GM23248 (cell line): Measurements from ENCODE around the gene EIF2B4. TPM values are rescaled to one million over a fixed set of nuclear protein-coding genes. Genes with fewer than 3 reads are reported as not detected.
"Not testable (repeated sequence)": the region's sequence is repeated elsewhere in the genome, so short reads cannot be mapped to it uniquely, and the experiment has no call there.

Experiments used
- DNase-seq: peaks from one replicate; pipeline ENCODE4 v3.0.0-alpha.2; 2015
- H2AFZ ChIP-seq: fragments of 200-600 bp; sonication (generic); 2 replicates; pipeline ENCODE4 v1.6.1; 2016; ENCODE audit warnings: antibody characterized with exemption
- H3F3A ChIP-seq: fragments of 200-600 bp; sonication (generic); 2 replicates; pipeline ENCODE4 v1.6.1; 2016; ENCODE audit warnings: mild to moderate bottlenecking, antibody characterized with exemption, mixed run types; ENCODE audit not compliant: insufficient read depth
- H3K27ac ChIP-seq: fragments of 200-600 bp; sonication (generic); 2 replicates; pipeline ENCODE4 v1.5.1; 2016; ENCODE audit warnings: mild to moderate bottlenecking
- H3K27me3 ChIP-seq: fragments of 200-600 bp; sonication (generic); replicated peaks from 2 replicates; pipeline ENCODE4 v1.6.1; 2016; ENCODE audit warnings: mild to moderate bottlenecking; ENCODE audit not compliant: insufficient read depth
- H3K36me3 ChIP-seq: fragments of 200-600 bp; sonication (generic); 2 replicates; pipeline ENCODE4 v1.6.1; 2016; ENCODE audit warnings: low read depth, mild to moderate bottlenecking
- H3K4me1 ChIP-seq: fragments of 200-600 bp; sonication (generic); 2 replicates; pipeline ENCODE4 v1.6.1; 2016; ENCODE audit warnings: mild to moderate bottlenecking; ENCODE audit not compliant: insufficient read depth
- H3K4me2 ChIP-seq: fragments of 200-600 bp; sonication (generic); one replicate; pipeline ENCODE4 v1.6.1; 2016; ENCODE audit warnings: mild to moderate bottlenecking; ENCODE audit not compliant: unreplicated experiment
- H3K4me3 ChIP-seq: fragments of 200-600 bp; sonication (generic); 2 replicates; pipeline ENCODE4 v1.5.1; 2016; ENCODE audit warnings: mild to moderate bottlenecking
- H3K79me2 ChIP-seq: fragments of 200-600 bp; sonication (generic); 2 replicates; pipeline ENCODE4 v1.6.1; 2016; ENCODE audit warnings: mild to moderate bottlenecking; ENCODE audit not compliant: insufficient read depth
- H3K9ac ChIP-seq: fragments of 200-600 bp; sonication (generic); 2 replicates; pipeline ENCODE4 v1.6.1; 2016; ENCODE audit warnings: mild to moderate bottlenecking
- H3K9me2 ChIP-seq: fragments of 200-600 bp; sonication (generic); 2 replicates; pipeline ENCODE4 v1.6.1; 2016; ENCODE audit warnings: mixed run types, mild to moderate bottlenecking, moderate library complexity; ENCODE audit not compliant: insufficient read depth
- H3K9me3 ChIP-seq: fragments of 200-600 bp; sonication (generic); one replicate; pipeline ENCODE4 v1.6.1; 2017; ENCODE audit warnings: low read depth
- H4K20me1 ChIP-seq: fragments of 200-600 bp; sonication (generic); 2 replicates; pipeline ENCODE4 v1.6.0; 2016; ENCODE audit not compliant: insufficient read depth
- EZH2 ChIP-seq: fragments of 200-600 bp; sonication (generic); IDR thresholded peaks from 2 replicates; pipeline ENCODE4 v1.6.1; 2018; ENCODE audit warnings: antibody characterized with exemption, mild to moderate bottlenecking; ENCODE audit not compliant: insufficient read depth, poor library complexity, severe bottlenecking
- EZH2phosphoT487 ChIP-seq: fragments of 200-600 bp; sonication (generic); IDR thresholded peaks from 2 replicates; pipeline ENCODE4 v1.6.1; 2018; ENCODE audit warnings: antibody characterized with exemption, moderate library complexity, mild to moderate bottlenecking, low read depth; ENCODE audit not compliant: insufficient read depth
- WGBS, 2 experiments: methylation state at CpG; one replicate each; pipeline ENCODE4 v1.1.6; 2015 to 2017; ENCODE audit warnings: low lambda C conversion rate in 2 of 2, low coverage in 1 of 2; ENCODE audit errors: missing lambda C conversion rate in 2 of 2; 5-methylcytosine and 5-hydroxymethylcytosine counted together
- in situ Hi-C: fragments of 300-500 bp; cut with MboI; formaldehyde crosslinking; loops from 2 replicates; pipeline ENCODE4 v1.15.0; 2020
- polyA plus RNA-seq: library from polyadenylated mRNA; unstranded; fragments of >200 nt; fragmentation: Nextera tagmentation; extraction: Ambion mirVana; gene quantifications from 2 replicates; pipeline ENCODE4 v1.2.1, GENCODE V29; 2016
- total RNA-seq: library from RNA; depleted of rRNA; stranded (reverse); fragments of >200 nt; shearing (Covaris generic); gene quantifications from 2 replicates; pipeline ENCODE4 v1.2.3, GENCODE V29; 2014

EIF2B4 gene
- total and polyA plus RNA-seq, 2 experiments from 2014 or later = 26.6 to 50.1 TPM

DNA sequence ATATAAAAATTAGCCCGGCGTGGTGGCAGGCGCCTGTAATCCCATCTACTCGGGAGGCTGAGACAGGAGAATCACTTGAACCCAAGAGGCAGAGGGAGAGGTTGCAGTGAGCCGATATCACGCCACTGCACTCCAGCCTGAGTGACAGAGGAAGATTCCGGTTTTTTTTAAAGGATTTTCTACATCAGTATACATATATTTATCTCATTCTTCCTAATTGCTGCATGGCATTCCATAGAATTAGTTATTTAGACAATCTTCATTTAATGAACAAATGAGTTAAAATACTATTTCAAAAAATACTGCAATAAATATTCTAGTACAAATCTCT lies 15.6 kb downstream of the EIF2B4 start:
- Histone ChIP-seq H3K9me3 (no peaks in the 10 kb centered on the region), H3K4me2 (no peak overlapping the region), H3K9me2 (no peaks in the 10 kb centered on the region), H3K79me2 (peaks cover 82% of the 10 kb centered on the region), H3K4me3 (no peak overlapping the region), H3K27ac (peak overlapping the region; percentile 34; the same call in 1 of the 2 replicates), H3K4me1 (peaks cover 29% of the 10 kb centered on the region), H2AFZ (no peak overlapping the region), H3K27me3 (no peaks in the 10 kb centered on the region), H3K9ac (no peak overlapping the region), H3F3A (no peaks in the 10 kb centered on the region; the same call in 1 of the 2 replicates), H4K20me1 (no peaks in the 10 kb centered on the region), H3K36me3 (no peaks in the 10 kb centered on the region)
- 87 to 88% methylated on average over 7 of the region's 7 CpGs for WGBS, 2 experiments
- TF ChIP-seq EZH2 (no peak), EZH2phosphoT487 (no peak)
- no peak for DNase-seq
- in situ Hi-C loops = no loop called here

DNA sequence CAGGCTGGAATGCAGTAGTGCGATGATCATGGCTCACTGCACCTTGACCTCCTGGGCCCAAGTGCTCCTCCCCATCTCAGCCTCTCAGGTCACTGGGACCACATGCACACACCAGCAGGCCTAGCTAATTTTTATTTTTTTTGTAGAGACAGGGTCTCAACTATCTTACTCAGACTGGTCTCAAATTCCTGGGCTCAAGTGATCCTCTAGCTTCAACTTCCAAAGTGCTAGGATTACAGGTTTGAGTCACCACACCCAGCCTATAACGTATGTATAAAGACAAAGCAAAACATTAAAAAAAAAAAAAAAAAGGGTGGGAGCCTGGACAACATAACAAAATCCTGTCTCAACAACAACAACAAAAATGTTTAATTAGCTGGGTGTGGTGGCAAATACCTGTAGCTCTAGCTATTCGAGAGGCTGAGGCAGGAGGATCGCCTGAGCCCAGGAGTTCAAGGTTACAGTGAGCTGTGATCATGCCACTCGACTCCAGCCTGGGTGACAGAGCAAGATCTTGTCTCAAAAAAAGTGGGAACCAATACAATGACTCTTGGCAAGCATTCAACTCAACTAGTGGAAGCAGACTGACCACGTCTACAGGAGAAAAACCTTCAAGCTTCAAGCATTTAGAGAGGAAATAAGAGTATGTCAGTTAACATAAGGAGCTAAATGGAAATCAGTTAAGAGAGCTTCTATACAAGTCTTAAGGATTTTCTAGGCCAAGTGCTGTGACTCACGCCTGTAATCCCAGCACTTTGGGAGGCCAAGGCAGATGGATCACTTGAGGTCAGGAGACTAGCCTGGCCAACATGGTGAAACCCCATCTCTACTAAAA lies 16.2 kb downstream of the EIF2B4 start:
- peak; percentile 59 for DNase-seq
- H3K9me2 ChIP-seq = no peaks in the 10 kb centered on the region
- H3F3A ChIP-seq = no peaks in the 10 kb centered on the region; the same call in 1 of the 2 replicates
- no peak for TF ChIP-seq EZH2phosphoT487
- TF ChIP-seq EZH2 = no peak
- H3K9ac ChIP-seq = no peak overlapping the region; the same call in 1 of the 2 replicates
- H3K9me3 ChIP-seq = no peaks in the 10 kb centered on the region
- peak overlapping the region; percentile 34; the same call in 1 of the 2 replicates for H3K27ac ChIP-seq
- no peaks in the 10 kb centered on the region for H3K36me3 ChIP-seq
- no peaks in the 10 kb centered on the region for H3K27me3 ChIP-seq
- no peaks in the 10 kb centered on the region for H4K20me1 ChIP-seq
- 94 to 96% methylated on average over 7 of the region's 7 CpGs for WGBS, 2 experiments
- no peak overlapping the region for H3K4me3 ChIP-seq
- no peak overlapping the region for H3K4me2 ChIP-seq
- peaks cover 29% of the 10 kb centered on the region for H3K4me1 ChIP-seq
- in situ Hi-C loops = no loop called here
- H2AFZ ChIP-seq = no peak overlapping the region
- peaks cover 88% of the 10 kb centered on the region for H3K79me2 ChIP-seq

DNA sequence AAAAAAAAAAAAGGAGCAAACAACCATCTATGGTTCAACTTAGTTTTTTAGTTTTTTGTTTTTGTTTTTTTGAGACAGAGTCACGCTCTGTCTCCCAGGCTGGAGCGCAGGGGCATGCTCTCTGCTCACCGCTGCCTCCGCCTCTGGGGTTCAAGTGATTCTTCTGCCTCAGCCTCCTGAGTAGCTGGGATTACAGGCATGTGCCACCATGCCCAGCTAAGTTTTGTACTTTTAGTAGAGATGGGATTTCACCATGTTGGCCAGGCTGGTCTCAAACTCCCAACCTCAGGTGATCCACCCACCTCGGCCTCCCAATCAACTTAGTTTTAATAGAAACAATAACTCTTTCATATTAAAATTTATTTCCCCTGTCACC lies 16.8 kb downstream of the EIF2B4 start:
- WGBS, 2 experiments = 98 to 99% methylated on average over 5 of the region's 5 CpGs
- H4K20me1 ChIP-seq, H3K27ac ChIP-seq, H3K9me2 ChIP-seq, H3K36me3 ChIP-seq, in situ Hi-C loops, H3K9me3 ChIP-seq, H3K4me3 ChIP-seq, H3K4me2 ChIP-seq, H3K27me3 ChIP-seq, DNase-seq, H3K9ac ChIP-seq, H2AFZ ChIP-seq, H3F3A ChIP-seq: not testable (repeated sequence)
- Histone ChIP-seq H3K4me1 (peaks cover 27% of the 10 kb centered on the region), H3K79me2 (peaks cover 91% of the 10 kb centered on the region)

DNA sequence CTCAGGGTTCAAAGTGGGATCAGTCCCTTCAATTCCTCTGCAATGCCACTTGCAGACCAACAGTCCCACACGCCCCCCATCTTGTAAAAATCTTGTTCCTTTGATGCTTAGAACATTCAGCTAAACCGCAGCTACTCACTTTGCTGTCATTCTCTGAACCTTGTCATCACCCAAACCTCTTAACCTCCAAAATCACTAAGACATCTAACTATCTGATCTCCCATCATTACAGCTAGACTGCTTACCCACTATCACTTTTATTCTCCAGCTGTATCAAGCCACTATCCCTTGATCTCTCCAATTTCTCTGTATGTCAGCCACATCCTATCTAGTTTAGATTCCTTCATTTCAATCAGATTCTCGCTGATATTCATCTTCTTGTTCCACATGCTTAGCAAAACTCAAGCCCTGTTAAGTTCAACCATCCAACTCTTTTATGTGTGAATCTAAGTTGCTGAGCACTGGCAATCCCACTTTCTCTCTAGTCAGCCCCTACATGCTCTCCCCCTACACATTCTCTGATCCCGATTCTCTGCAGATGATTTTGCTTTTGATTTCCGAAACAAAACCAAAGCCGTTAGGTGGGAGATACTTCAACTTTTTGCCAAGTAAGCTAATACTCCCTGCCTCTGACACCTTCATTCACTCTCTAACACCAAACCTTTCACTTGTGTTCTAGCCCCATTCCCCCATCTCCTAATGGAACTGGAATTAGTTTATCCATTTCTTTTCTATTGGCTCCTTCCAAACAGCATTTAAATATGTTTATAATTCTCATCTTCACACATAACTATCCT lies 18.1 kb downstream of the EIF2B4 start:
- in situ Hi-C loops = no loop called here
- Histone ChIP-seq H3K9me2 (no peaks in the 10 kb centered on the region), H2AFZ (no peak overlapping the region), H3F3A (no peaks in the 10 kb centered on the region), H3K9me3 (no peaks in the 10 kb centered on the region), H3K27me3 (no peaks in the 10 kb centered on the region), H3K4me1 (peaks cover 19% of the 10 kb centered on the region), H3K27ac (no peak overlapping the region), H3K4me3 (no peak overlapping the region), H3K4me2 (no peak overlapping the region), H3K9ac (no peak overlapping the region), H3K36me3 (no peaks in the 10 kb centered on the region), H3K79me2 (peaks cover 94% of the 10 kb centered on the region), H4K20me1 (no peaks in the 10 kb centered on the region)
- TF ChIP-seq EZH2phosphoT487 (no peak), EZH2 (no peak)
- WGBS, 2 experiments = 87 to 91% methylated on average over 6 of the region's 6 CpGs
- DNase-seq = no peak
